GM19372 (cell line): ENCODE measurements around the gene GDF2.

Experiments used
- ATAC-seq: cut with Tn5 transposase; IDR thresholded peaks from one replicate; pipeline ENCODE4 v1.9.1; 2021; ENCODE audit warnings: mild to moderate bottlenecking, low read depth, moderate library complexity; ENCODE audit not compliant: unreplicated experiment

GDF2 gene

DNA sequence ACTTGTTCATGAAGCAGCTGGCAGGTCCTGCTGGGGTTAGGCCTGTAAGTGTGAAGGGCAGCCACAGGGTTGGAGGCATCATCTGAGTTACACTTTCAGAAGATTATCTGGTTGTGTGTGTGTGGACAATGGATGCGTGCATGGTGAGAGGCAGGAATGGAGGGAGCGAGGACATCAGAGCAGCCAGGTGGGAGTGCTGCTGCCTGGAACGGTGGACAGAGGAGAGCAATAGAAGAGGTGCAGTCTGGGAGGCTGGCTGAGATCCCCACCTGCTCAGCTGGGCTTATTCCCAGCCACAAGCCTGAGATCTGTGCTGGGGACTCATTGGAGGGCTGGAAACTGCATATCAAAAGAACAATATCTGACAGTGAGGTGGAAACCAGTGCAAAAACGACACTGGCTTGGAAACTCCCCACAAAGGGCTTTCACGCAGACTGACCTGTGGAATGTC lies 44.0 kb downstream of the GDF2 start:
- no peak for ATAC-seq

- ATAC-seq, result no peak
Observed at GRCh38 chr10:47366731-47367460, 44.6 kb downstream of the GDF2 start.

DNA sequence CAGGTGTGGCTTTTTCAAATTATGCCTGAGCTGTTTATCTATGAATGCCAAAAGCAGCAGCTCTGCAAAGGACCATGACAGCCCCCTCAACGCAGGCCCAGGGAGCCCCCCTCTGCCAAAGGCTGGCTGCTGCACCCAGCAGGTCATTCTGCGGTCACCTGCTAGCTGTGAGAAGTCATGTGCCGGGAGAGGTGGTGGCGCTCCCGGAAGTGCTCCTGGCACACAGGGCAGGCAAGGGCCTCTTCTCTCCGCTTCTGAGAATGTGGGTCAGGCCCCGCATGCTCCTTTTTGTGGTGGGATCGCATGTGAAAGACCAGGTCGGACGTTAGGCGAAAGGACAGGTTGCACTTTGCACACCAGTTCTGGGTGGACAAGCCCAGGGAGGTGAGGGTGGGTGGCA lies 45.4 kb downstream of the GDF2 start:
- ATAC-seq, result no peak

DNA sequence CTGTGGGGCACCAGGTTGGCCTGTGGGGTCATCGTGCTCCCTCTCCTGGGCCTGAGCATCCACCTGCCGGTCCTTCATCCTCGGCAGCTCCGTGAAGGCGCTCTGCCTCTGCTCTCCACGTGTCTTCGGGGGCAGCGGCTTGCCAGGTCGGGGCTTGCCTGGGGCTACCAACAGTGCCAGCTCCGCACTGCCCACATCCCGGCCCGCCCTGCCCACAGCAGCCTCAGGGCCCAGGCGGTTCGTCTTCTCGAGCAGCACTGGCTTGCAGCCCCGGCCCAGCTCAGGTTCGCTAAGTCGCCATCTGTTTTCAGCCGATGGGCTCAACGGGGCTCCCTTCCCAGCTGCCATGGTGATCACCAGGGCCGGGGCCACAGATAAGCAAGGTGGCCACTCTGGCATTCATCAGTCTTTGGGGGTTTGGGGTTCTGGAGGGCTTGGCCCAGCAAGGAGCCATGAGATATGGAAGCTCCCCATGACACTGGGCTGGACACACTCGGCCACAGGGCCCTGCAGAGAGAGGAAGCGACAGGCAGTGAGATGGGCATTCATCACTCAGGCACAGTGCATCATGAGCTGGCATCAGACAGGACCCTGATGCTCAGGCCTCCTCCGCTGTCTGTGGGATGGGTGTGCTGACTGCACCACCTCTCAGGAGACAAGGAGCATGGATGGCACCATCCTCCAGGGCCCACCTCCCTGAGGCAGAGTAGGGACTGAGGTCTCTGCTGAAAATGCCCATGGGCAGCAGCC lies 46.4 kb downstream of the GDF2 start:
- no peak for ATAC-seq

GRCh38 chr10:47369251-47369894 lies 47.1 kb downstream of the GDF2 start:
- ATAC-seq, result no peak

DNA sequence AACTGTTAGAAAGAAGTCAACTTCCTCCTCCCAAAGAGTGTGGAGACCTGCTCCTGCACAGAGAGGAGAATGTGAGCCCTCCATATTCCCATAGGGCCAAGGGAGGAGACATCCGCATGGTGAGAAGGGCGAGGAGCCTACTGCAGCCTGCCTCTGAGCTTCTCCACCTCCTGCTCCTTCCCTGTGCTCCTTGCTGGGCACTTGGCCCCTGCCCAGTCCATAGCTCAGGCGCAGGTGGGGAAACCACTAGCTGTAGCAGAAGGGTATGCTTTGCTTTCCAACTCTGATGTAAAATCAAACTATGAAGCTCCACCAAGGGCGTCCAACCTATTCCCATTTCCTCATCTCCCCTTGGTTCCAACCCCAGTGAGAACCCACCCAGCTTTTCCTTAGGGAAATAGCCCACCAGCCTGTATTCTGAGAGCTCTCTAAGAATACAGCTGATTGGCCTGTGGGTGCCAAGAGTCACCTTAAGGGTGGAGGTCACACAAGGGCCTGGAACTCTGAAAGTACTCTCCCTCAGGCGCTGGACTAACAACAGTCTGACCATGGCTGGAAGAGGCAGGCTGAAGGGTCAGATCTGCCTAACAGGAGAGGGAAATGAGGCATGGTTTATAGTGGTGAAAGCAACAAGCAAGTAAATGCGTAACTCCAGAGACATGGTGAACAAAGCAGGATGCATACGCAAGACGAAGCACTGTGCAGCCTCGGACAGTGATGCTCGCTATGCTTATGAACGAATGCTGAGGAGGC lies 47.9 kb downstream of the GDF2 start:
- no peak for ATAC-seq

- no peak for ATAC-seq
Observed at GRCh38 chr10:47370878-47371277, 48.6 kb downstream of the GDF2 start.

- ATAC-seq, result no peak
Observed at GRCh38 chr10:47371629-47372485, 49.6 kb downstream of the GDF2 start.

DNA sequence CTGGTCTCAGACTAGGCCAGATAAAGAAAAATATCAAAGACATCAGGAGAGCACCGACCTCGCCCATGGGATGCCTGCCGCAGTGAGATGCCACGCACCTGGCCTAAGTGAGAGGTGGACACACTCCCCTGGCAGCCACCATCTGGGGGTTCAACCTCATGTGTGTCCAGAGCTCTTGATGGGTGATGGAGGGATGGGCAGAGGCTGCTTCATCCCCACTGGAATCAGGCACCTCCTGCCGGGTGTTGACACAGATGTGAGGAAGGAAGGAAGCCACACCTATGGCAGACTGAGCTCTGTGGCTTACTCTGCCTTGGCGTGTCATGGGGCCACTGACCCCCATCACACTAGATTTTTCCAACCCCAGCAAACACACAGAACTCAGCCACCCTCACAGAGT lies 50.5 kb downstream of the GDF2 start:
- ATAC-seq, result no peak

GRCh38 chr10:47374611-47375536 lies 52.6 kb downstream of the GDF2 start:
- ATAC-seq, result no peak

- ATAC-seq, result no peak
Observed at GRCh38 chr10:47376522-47377220, 54.4 kb downstream of the GDF2 start.
